GM19328 (cell line): Measurements from ENCODE around the gene MEIOC.
A peak's percentile ranks its signal among the peaks of the same experiment; 100 is the strongest.
"Not testable (repeated sequence)": the region's sequence is repeated elsewhere in the genome, so short reads cannot be mapped to it uniquely, and the experiment has no call there.

Source experiments
- ATAC-seq: cut with Tn5 transposase; IDR thresholded peaks from one replicate; pipeline ENCODE4 v1.9.1; 2021; ENCODE audit warnings: mild to moderate bottlenecking, moderate library complexity; ENCODE audit not compliant: unreplicated experiment

The MEIOC gene

GRCh38 chr17:44646280-44646679 lies 10.0 kb upstream of the MEIOC start:
- ATAC-seq, result no peak

GRCh38 chr17:44647736-44648135 lies 8.5 kb upstream of the MEIOC start:
- no peak for ATAC-seq

DNA sequence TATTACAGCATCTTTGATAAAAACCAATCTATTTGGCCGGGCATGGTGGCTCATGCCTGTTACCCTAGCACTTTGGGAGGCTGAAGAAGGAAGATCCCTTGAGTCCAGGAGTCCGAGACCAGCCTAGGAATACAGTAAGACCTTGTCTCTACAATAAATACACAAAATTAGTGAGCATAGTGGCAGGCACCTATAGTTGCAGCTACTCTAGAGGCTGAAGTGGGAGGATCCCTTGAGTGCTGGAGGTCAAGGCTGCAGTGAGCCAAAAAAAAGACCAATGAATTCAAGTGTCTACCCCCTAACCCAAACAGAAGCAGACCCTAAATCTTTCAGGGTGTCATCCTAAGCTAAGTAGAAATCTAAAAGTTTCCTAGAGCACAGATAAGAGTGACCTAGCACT lies 7.3 kb upstream of the MEIOC start:
- no peak for ATAC-seq

- ATAC-seq, result no peak
Measured at GRCh38 chr17:44651228-44651627, 5.0 kb upstream of the MEIOC start.

DNA sequence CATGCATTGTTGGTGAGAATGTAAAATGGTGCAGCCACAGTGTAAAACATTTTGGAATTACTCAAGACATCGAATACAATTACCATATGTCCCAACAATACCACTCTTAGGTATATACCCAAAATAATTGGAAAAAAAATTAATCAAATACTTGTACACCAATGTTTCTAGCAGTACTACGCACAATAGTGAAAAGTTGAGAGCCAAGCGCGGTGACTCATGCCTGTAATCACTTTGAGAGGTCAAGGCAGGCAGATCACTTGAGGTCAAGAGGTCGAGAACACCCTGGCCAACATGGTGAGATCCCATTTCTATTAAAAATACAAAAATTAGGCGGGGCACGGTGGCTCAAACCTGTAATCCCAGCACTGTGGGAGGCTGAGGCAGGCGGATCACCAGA lies 3.5 kb upstream of the MEIOC start:
- ATAC-seq, result no peak

- ATAC-seq, result no peak
Measured at GRCh38 chr17:44653384-44653783, 2.9 kb upstream of the MEIOC start.

GRCh38 chr17:44653954-44654353 lies 2.3 kb upstream of the MEIOC start:
- ATAC-seq, result no peak

- ATAC-seq, result no peak
Measured at GRCh38 chr17:44661835-44662234, 5.6 kb downstream of the MEIOC start.

- no peak for ATAC-seq
Measured at GRCh38 chr17:44663095-44663494, 6.8 kb downstream of the MEIOC start.

DNA sequence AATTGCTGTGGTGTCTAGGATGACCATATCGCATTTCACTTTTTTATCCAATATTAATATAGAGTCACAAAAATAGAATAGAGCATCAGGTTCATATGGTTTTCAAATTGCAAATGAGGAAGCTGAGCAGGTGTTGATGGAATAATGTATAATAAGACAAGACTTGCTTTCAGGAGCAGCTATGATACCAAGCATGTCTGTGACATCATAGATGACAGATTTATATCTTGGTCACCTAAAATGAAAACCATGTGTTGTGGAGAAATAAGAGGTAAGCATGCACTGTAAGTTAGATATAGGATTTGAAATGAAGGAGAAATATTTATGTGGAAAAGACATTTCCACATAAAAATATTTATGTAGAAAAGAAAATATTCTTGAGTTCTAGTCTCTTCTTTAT lies 8.6 kb downstream of the MEIOC start:
- ATAC-seq, result no peak

DNA sequence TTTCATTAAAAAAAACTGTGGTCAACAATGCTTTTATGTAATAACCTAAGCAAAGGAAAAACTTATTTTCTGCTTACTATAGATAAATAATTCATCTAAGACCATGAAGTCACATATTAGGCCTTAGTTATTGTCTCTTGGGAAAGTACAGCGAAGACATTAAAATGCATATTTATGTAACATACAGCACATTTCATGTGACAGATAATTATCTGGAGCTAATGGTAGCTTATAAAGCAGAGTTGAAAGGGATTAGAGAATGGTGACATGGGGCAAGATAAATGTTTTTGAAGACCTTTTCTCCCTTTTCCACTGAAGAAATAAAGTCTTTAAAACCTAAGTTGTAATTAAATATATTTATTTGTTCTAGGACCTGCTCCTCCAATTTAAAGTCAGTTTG lies 9.7 kb downstream of the MEIOC start:
- no peak for ATAC-seq

- ATAC-seq, result no peak
Measured at GRCh38 chr17:44672479-44673093, 16.3 kb downstream of the MEIOC start.

- ATAC-seq, result no peak
Measured at GRCh38 chr17:44673893-44674292, 17.6 kb downstream of the MEIOC start.

GRCh38 chr17:44677136-44677535 lies 20.9 kb downstream of the MEIOC start:
- no peak for ATAC-seq

GRCh38 chr17:44683303-44683702 lies 27.0 kb downstream of the MEIOC start:
- ATAC-seq, result not testable (repeated sequence)

DNA sequence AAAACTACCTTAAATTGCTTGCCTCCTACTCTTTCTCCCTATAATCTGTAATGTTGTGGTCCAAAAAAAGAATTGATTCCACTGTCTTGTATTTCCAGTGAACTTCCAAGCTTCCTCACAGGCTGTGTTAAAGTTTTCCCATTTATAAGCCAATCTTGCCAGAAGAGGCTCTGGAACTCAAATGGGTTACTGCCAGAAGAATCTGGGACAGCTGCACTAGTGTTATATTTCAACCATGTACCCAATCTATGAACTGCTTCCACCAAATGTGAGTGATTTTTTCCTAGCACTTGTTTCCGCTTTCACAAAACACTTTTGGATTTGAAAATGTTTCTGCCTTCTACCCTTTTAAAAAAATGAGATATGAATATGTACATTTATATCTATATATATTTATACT lies 31.5 kb downstream of the MEIOC start:
- no peak for ATAC-seq

- ATAC-seq, result no peak
Measured at GRCh38 chr17:44688200-44688599, 31.9 kb downstream of the MEIOC start.

DNA sequence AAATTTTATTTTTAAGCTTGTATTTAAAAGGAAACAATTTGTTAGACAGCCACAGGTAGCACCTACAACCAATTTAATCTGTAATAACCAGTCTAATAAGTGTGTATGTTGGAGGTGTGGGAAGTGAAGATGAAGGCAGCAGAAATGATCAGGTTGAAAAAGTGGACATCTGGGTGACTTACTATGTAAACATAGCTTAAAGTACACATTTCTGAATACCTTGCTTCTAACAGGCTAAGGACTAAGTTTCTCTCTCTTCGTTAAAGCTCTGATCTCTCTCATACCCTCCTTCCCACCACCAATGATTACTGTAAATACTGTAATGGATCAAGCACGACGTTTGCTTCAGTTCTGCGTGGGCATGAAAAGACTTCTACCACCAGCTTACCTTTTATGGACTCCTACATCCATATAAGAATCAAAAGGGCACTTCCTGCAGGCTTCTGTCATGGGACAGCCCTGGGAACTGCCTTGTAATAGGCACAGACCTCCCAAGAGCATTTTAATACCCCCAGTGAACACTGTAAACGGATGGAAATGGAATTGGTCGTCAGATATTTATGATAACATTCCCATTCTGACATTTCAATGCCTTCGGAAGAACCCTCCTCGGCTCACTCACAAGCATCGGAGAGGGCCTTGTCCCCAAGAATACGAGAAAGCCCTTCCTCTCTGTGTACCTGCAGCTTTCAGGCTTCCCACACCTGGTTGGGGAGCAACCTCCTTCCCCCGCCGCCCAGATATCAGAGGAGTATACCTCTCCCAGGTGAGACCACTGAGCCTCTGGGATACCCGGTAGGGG lies 32.6 kb downstream of the MEIOC start:
- no peak for ATAC-seq

DNA sequence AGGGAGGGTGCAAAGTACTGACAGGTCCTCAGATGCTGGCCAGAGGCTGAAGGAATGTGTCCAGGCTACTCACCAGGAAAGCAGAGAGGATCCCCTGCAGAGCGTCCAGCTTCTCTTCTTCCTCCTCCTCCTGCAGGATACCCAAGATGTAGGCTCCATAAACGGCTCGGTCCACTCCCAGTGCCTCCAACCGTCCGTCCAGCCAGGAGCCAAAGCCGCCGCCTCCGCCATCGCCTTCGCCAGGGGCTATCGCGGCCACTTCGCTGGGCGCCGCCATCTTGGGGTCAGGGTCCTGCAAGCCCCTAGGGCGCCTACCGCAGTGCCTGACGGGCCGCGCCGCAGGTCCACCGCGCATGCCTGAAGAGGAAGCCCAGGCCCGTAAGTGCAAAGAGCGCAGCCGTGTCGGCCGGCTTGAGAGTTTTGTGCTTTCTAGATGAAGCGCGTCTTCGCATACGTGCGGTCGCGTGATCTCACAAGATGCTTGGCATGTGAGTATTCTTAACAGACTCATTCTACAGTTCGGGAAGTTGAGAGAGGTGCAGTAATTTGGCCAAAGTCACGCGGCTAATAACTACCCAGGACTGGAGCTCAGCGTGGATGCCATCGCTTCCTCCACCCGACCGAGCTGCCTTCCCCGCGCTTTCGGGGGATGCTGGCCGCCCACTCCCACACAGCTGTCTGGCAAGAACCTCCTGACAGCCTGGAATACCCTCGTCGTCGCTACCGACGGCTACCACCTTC lies 33.4 kb downstream of the MEIOC start, which contains the start of gene CCDC43:
Gene CCDC43, minus strand, starts transcription at position 300 of the 741 bp plus-strand sequence. Its CDS starts 23 bp downstream, at position 277.
- peak; percentile 74 for ATAC-seq

- ATAC-seq, result not testable (repeated sequence)
Measured at GRCh38 chr17:44690746-44691306, 34.6 kb downstream of the MEIOC start.

GRCh38 chr17:44693609-44694008 lies 37.3 kb downstream of the MEIOC start:
- no peak for ATAC-seq
